Smooth muscle cell (in vitro differentiated cells): ENCODE measurements around the gene FNDC3A. TPM values are rescaled to one million over a fixed set of nuclear protein-coding genes. Genes with fewer than 3 reads are reported as not detected.

ENCODE experiments used
- DNase-seq: peaks from one replicate; lab custom pipeline; 2025; ENCODE audit not compliant: unreplicated experiment; lab: John Stamatoyannopoulos, UW
- H2AFZ ChIP-seq: fragments of 200-600 bp; sonication (generic); 2 replicates; pipeline ENCODE4 v1.6.0; 2016; ENCODE audit warnings: antibody characterized with exemption, low read depth, mild to moderate bottlenecking
- H3F3A ChIP-seq: fragments of 200-600 bp; sonication (generic); 2 replicates; pipeline ENCODE4 v1.6.0; 2017; ENCODE audit warnings: antibody characterized with exemption, low read depth
- H3K27ac ChIP-seq: fragments of 200-600 bp; sonication (generic); 2 replicates; pipeline ENCODE4 v1.5.1; 2016; ENCODE audit warnings: low read depth, mild to moderate bottlenecking
- H3K27me3 ChIP-seq: fragments of 200-600 bp; sonication (generic); 2 replicates; pipeline ENCODE4 v1.6.1; 2016; ENCODE audit warnings: low read depth, mild to moderate bottlenecking
- H3K36me3 ChIP-seq: fragments of 200-600 bp; sonication (generic); 2 replicates; pipeline ENCODE4 v1.5.1; 2016; ENCODE audit warnings: low read depth
- H3K4me1 ChIP-seq: fragments of 200-600 bp; sonication (generic); 2 replicates; pipeline ENCODE4 v1.5.1; 2016; ENCODE audit warnings: low read depth
- H3K4me2 ChIP-seq: fragments of 200-600 bp; sonication (generic); 2 replicates; pipeline ENCODE4 v1.6.0; 2016; ENCODE audit warnings: mild to moderate bottlenecking
- H3K4me3 ChIP-seq: fragments of 200-600 bp; sonication (generic); 2 replicates; pipeline ENCODE4 v1.5.1; 2016; ENCODE audit warnings: mild to moderate bottlenecking
- H3K79me2 ChIP-seq: fragments of 200-600 bp; sonication (generic); 2 replicates; pipeline ENCODE4 v1.6.0; 2016; ENCODE audit warnings: low read depth, mild to moderate bottlenecking
- H3K9ac ChIP-seq: fragments of 200-600 bp; sonication (generic); 2 replicates; pipeline ENCODE4 v1.6.0; 2016; ENCODE audit warnings: low read depth
- H3K9me3 ChIP-seq: fragments of 200-600 bp; sonication (generic); replicated peaks from 2 replicates; pipeline ENCODE4 v1.5.1; 2016; ENCODE audit warnings: low read depth
- H4K20me1 ChIP-seq: fragments of 200-600 bp; sonication (generic); 2 replicates; pipeline ENCODE4 v1.6.0; 2016; ENCODE audit warnings: low read depth
- CTCF ChIP-seq: fragments of 200-600 bp; sonication (generic); IDR thresholded peaks from 2 replicates; pipeline ENCODE4 v1.5.1; 2017; ENCODE audit warnings: borderline replicate concordance, mild to moderate bottlenecking, antibody characterized with exemption; ENCODE audit not compliant: insufficient read depth, poor library complexity, severe bottlenecking
- WGBS: methylation state at CpG from one replicate; pipeline ENCODE4 v1.1.7; 2016; ENCODE audit warnings: low lambda C conversion rate; 5-methylcytosine and 5-hydroxymethylcytosine counted together
- polyA plus RNA-seq: library from polyadenylated mRNA; unstranded; fragments of >200 nt; fragmentation: Nextera tagmentation; extraction: Ambion mirVana; gene quantifications from 2 replicates; pipeline ENCODE4 v1.2.1, GENCODE V29; 2016
- small RNA-seq: library from RNA; depleted of rRNA; stranded (forward); fragments of <200 nt; gene quantifications from one replicate; pipeline ENCODE3, GENCODE V24; 2014
- total RNA-seq: library from RNA; depleted of rRNA; stranded (reverse); fragments of >200 nt; gene quantifications from 2 replicates; pipeline ENCODE4 v1.2.3, GENCODE V29; 2014

FNDC3A gene
- total and polyA plus RNA-seq, 2 experiments from 2014 or later, result 22.0 to 104 TPM

- Histone ChIP-seq H3K36me3 (peaks cover 25% of the 10 kb centered on the region), H3K4me1 (no peaks in the 10 kb centered on the region), H3K4me3 (no peak overlapping the region), H3K4me2 (no peak overlapping the region), H3K27ac (no peak overlapping the region), H3K9ac (no peak overlapping the region), H3F3A (no peaks in the 10 kb centered on the region), H3K79me2 (peaks cover 5% of the 10 kb centered on the region), H3K27me3 (no peaks in the 10 kb centered on the region), H4K20me1 (no peaks in the 10 kb centered on the region), H3K9me3 (no peaks in the 10 kb centered on the region), H2AFZ (no peak overlapping the region)
- TF ChIP-seq CTCF, result no peak
- WGBS, result 97% methylated on average over 3 of the region's 3 CpGs
- no peak for DNase-seq
Measured at GRCh38 chr13:49258089-49258796, 282.5 kb downstream of the FNDC3A start.

Small RNA genes lying within 50 kb of the gene (small RNA-seq; reads per million reads assigned to genes)
- 0.29 reads per million, percentile 5 among the genes with 10 or more reads in this experiment for gene COX7CP1
- gene RNU6-60P, result not detected
- not detected for gene RNY3P2

Other genes with a start within 250 kb of the FNDC3A start
- gene MLNR, start 244.4 kb downstream of the FNDC3A start, total RNA-seq, result not detected in 2 replicates
- gene MLNR, start 244.4 kb downstream of the FNDC3A start, polyA plus RNA-seq, result not detected in 2 replicates